ENCODE results near the gene GRHPR.

Gene GRHPR

GRCh38 chr9:37429441-37430285, 7.2 kb downstream of the GRHPR start:
- FAIRE-seq (no peak), DNase-seq (ENCODE audit: insufficient read length, low spot score) (no peak)
- no peak for TF ChIP-seq CTCF (IDR thresholded peaks at IDR 0.05; ENCODE audit: insufficient read depth, missing control alignments)

- no peak for FAIRE-seq
These were observed 8.5 kb downstream of the GRHPR start for GRCh38 chr9:37430841-37431597.

GRCh38 chr9:37432020-37432419, 9.5 kb downstream of the GRHPR start:
- FAIRE-seq: no peak
- no peak for DNase-seq (ENCODE audit: insufficient read length, low spot score)
- TF ChIP-seq CTCF (IDR thresholded peaks at IDR 0.05; ENCODE audit: insufficient read depth, missing control alignments): no peak

More at GRCh38 chr9:37430841-37431597, 8.5 kb downstream of the GRHPR start:
- no peak for DNase-seq (ENCODE audit: insufficient read length, low spot score)
- no peak for TF ChIP-seq CTCF (IDR thresholded peaks at IDR 0.05; ENCODE audit: insufficient read depth, missing control alignments)

GRCh38 chr9:37433867-37434371, 11.4 kb downstream of the GRHPR start:
- TF ChIP-seq CTCF (IDR thresholded peaks at IDR 0.05; ENCODE audit: insufficient read depth, missing control alignments): no peak
- no peak for FAIRE-seq
- DNase-seq (ENCODE audit: insufficient read length, low spot score): no peak

- DNase-seq (ENCODE audit: insufficient read length, low spot score) (no peak), FAIRE-seq (no peak)
- TF ChIP-seq CTCF (IDR thresholded peaks at IDR 0.05; ENCODE audit: insufficient read depth, missing control alignments): no peak
These were observed 14.0 kb downstream of the GRHPR start for GRCh38 chr9:37436540-37436939.

GRCh38 chr9:37437010-37437409, 14.5 kb downstream of the GRHPR start:
- DNase-seq (ENCODE audit: insufficient read length, low spot score): no peak

More at GRCh38 chr9:37437010-37437409, 14.5 kb downstream of the GRHPR start:
- no peak for FAIRE-seq
- no peak for TF ChIP-seq CTCF (IDR thresholded peaks at IDR 0.05; ENCODE audit: insufficient read depth, missing control alignments)
